ENCODE results near the gene DYNC2I2.
"Not testable (repeated sequence)": the region's sequence is repeated elsewhere in the genome, so short reads cannot be mapped to it uniquely, and the experiment has no call there.

DYNC2I2 gene

DNA sequence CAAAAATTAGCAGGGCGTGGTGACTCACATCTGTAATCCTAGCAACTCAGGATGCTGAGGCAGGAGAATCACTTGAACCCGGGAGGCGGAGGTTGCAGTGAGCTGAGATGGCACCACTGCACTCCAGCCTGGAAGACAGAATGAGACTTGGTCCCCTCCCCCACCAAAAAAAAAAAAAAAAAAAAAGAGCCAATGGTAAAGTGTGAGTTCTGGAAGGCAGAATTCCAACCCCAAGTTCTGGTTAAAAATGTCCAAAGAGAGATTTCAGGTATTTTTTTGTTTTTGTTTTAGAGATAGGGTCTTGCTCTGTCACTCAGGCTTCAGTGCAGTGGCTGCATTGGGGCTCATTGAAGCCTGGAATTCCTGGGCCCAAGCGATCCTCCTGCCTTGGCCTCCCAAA is 30.8 kb upstream of the DYNC2I2 start:
- in situ Hi-C loops (cut with HindIII; ENCODE audit: low sequenced_read_pairs): no loop called here

DNA sequence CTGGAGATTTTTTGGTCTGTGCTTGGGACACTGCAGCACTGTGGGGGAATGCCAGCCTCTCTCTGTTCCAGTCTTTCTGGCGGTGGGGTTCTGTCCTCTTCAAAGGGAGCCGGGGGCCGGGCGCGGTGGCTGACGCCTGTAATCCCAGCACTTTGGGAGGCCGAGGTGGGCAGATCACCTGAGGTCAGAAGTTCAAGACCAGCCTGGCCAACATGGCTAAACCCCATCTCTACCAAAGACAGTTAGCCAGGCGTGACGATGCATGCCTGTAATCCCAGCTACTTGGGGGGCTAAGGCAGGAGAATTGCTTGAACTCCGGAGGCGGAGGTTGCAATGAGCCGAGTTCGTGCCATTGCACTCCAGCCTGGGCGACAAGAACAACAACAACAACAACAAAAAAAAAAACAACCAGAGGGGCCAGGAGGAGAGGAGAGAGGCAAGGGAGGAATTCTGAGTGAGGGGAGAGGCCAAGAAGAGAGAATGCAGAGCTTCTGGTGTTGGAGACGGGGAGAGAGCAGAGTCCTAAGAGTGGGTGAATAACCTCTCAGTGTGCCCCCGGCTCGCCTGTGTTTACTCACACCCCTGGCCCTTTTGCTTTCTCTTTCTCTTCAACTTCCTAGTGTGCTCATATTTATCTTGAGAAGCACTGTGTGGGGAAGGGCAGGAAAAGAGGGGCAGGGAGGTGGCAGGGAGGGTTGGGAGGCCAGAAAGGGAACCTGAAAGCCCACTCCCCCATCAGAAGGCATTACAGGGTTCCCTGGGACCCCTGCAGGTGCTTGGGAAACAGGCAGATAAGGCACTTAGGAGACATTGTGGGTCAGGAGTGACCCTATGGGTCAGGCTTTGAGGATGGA is 29.2 kb upstream of the DYNC2I2 start:
- in situ Hi-C loops (cut with HindIII; ENCODE audit: low sequenced_read_pairs): no loop called here

DNA sequence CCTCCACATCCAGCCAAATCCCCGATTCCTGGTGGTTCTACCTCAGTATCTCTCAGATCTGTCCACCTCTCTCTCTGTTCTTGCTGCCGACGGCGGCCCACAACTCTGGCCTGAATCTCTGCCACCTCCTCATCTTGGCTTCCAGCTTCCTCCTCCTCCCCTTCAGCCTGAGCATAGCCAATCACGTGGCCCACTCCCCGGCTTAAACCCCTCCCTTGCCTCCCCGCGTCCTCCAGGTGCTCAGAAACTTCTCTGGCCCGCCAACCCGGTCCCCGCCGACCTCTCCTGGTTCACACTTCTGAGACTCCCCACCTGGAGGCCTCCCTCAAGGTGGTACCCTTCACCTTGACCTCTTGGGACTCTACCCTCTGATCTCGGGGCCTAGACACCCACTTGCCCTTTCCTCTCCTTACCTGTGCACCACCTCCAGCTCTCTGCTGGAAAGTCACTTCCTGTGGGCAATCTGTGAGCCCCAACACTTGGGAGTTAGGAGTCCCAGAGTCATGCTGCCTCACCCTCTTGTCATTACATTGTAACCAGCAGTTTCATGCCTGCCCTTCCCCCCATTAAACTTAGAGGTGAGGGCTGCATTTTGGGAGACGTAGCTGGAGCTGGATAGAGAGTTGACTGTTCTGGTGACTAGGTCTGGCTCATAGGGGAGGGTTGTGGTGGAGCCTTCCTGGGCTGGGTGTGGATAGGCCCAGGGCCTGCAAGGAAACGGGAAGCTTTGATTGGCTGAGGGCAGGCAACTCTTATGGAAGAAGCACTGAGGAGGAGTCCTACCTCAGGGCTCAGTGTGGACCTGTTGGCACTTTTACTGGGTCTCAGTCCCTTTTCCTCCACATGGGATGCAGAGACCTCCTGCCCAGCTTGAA is 27.9 kb upstream of the DYNC2I2 start:
- in situ Hi-C loops (cut with HindIII; ENCODE audit: low sequenced_read_pairs): no loop called here

DNA sequence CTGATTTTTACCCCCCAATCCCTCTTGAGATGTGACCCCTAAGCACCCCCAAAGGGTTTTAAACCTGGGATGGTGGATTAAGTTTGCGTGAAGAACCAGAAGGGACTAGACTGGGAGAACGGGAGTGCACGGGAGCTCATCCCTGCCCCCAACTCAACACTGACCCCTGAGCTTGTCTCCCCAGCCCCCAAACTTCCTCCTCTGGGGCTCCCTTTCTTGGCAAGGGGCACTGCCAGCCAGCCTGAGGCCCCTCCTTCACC is 27.3 kb upstream of the DYNC2I2 start:
- in situ Hi-C loops (cut with HindIII; ENCODE audit: low sequenced_read_pairs): no loop called here

DNA sequence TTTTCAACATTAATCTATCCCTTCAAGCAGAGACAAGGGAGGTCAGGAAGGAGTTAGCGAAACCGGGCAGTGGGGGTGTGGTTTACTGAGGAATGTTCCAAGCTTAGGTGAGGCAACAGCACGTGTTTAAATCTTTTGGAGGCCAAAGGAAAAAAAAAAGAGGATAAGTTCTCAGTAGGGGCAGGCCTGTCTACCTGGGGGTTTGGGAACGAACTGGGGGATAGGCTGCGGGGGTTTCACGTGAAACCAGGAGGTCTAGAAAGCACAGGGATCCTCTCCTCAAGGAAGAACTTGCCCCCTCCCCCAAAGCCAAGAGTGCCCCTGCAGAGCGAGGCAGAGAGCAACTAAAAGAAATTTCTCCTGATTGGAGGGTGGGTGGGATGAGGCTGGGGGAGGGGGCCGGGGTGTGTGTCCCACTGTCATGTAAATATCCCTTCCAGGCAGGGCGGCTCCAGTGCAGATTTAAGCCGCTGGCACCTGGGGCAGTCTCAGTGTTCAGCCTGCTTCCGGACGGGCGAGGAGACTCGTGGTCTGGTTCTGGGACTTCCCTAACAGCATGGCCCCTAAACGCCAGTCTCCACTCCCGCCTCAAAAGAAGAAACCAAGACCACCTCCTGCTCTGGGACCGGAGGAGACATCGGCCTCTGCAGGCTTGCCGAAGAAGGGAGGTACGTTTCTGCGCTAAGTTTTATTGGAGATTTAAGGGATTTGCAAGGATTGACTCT is 26.9 kb upstream of the DYNC2I2 start:
- in situ Hi-C loops (cut with HindIII; ENCODE audit: low sequenced_read_pairs): no loop called here

DNA sequence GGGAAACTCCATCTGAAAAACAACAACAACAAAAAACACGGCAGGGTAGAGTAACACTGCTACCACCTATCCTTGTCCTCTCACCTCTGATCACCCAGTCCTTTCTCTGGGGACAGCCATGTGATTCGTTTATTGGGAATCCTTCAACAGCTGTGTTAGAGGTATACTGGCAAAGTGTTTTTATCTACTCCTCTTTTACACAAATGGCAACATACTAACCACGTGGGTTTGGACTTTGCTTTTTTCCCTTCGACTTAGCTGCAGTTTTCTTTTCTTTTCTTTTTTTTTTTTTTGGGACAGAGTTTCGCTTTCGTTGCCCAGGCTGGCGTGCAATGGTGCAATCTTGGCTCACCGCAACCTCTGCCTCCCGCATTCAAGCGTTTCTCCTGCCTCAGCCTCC is 21.1 kb upstream of the DYNC2I2 start:
- in situ Hi-C loops (cut with HindIII; ENCODE audit: low sequenced_read_pairs): no loop called here

DNA sequence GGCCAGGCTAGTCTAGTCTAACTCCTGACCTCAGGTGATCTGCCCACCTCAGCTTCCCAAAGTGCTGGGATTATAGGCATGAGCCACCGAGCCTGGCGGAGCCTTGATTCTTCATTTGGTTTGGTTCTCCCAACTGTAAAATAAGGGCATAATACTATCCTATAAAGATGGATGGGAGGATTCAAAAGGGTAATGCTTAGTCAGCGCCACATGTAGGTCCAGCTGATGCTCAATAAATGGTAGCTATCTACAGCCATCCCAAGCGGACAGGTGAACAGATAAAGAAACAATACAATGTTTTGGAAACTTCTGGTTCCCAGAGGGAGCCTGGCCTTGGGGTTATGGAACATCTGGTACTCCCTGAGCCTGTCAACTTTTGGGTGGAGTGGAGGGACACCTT is 18.7 kb upstream of the DYNC2I2 start:
- in situ Hi-C loops (cut with HindIII; ENCODE audit: low sequenced_read_pairs): no loop called here

DNA sequence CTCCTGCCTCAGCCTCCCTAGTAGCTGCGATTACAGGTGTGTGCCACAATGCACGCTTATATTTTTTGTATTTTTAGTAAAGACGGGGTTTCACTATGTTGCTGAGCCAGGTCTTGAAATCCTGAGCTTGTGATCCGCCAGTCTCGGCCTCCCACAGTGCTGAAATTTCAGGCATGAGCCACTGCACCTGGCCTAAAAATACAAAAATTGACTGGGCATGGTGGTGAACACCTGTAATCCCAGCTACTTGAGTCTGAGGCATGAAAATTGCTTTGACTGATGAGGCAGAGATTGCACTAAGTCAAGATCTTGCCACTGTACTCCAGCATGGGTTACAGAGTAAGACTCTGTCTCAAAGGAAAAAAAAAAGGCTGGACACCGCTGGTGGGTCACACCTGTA is 13.1 kb upstream of the DYNC2I2 start:
- in situ Hi-C loops (cut with HindIII; ENCODE audit: low sequenced_read_pairs): no loop called here

DNA sequence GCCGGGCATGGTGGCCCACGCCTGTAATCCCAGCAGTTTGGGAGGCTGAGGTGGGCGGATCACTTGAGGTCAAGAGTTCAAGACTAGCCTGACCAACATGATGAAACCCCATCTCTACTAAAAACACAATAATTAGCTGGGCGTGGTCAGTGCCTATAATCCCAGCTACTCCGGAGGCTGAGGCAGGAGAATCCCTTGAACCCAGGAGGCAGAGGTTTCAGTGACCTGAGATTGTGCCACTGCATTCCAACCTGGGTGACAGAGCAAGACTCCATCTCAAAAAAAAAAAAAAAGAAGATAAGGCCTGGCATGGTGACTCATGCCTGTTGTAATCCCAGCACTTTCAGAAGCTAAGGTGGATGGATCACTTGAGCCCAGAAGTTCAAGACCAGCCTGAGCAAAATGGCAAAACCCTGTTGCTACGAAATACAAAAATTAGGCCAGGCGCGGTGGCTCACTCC is 9.9 kb upstream of the DYNC2I2 start:
- in situ Hi-C loops (cut with HindIII; ENCODE audit: low sequenced_read_pairs): not testable (repeated sequence)

DNA sequence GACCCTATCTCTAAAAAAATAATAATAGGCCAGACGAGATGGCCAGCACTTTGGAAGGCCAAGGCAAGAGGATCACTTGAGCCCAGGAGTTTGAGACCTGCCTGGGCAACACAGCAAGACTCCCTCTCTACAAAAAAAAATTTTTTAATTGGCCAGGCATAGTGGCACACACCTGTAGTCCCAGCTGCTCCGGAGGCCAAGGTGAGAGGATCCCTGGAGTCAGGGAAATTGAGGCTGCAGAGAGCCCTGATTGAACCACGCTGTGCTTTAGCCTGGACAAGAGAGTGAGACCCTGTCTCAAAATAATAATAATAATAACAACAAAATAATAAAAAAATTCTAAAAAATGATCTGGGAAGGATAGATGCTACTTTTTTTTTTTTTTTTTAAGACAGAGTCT is 1.1 kb upstream of the DYNC2I2 start:
- in situ Hi-C loops (cut with HindIII; ENCODE audit: low sequenced_read_pairs): no loop called here

DNA sequence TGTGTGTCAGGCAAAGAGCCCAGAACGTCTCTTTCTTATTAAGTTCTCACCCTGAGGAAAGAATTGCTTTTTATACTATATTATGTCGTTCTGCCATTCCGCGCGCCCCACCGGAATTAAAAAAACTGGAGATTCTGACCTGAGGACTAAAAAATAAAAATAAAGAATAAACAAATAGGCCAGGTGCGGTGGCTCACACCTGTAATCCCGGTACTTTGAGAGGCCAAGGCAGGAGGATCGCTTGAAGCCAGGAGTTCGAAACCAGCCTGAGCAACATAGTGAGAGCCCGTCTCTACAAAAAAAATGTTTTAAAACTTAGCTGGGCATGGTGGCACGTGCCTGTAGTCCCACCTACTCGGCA is 677 bp upstream of the DYNC2I2 start:
- in situ Hi-C loops (cut with HindIII; ENCODE audit: low sequenced_read_pairs): no loop called here

DNA sequence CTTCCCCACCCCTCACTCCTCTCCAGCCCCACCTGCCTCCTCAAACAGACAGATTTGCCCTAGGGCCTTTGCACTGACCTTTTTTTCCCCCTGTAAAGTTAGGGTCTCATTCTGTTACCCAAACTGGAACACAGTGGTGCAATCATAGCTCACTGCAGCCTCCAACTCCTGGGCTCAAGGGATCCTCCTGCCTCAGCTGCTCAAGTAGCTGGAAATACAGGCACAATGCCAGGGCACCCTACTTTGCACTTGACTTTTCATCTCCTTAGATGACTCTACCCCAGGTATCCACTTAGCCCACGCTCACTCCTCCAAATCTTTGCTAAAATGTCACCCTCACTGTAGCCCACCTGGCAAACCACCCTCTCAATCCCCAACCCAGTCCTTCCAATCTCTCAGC is 2.2 kb downstream of the DYNC2I2 start:
- in situ Hi-C loops (cut with HindIII; ENCODE audit: low sequenced_read_pairs): no loop called here

DNA sequence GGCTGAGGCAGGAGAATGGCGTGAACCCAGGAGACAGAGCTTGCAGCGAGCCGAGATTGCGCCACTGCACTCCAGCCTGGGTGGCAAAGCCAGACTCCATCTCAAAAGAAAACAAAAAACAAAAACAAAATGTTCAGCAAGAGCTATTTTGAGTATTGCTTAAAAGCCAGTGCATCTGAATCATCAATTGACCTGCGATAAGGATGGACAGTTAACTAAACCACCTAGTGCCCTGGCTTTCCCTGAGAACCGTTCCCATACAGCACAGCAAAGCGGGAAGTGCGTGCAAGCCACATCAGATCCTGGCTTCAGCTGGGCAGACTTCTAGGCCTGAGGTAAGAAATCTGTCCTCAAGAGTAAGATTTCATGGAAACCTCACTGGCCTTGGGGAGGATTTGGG is 2.7 kb downstream of the DYNC2I2 start:
- in situ Hi-C loops (cut with HindIII; ENCODE audit: low sequenced_read_pairs): no loop called here

DNA sequence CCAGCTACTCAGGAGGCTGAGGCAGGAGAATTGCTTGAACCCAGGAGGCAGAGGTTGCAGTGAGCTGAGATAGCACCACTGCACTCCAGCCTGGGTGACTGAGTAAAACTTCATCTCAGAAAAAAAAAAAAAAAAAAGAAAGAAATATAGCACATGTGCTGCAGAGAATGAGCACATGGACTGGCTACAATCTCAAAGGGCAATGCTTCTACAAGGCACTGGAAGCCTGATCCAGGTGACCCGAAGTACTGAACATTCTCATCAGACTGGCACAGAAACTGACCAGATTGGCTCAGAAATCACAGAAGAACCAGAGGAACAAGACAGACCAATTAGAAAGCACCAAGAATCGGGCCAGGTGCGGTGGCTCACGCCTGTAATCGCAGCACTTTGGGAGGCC is 4.8 kb downstream of the DYNC2I2 start:
- in situ Hi-C loops (cut with HindIII; ENCODE audit: low sequenced_read_pairs): no loop called here

DNA sequence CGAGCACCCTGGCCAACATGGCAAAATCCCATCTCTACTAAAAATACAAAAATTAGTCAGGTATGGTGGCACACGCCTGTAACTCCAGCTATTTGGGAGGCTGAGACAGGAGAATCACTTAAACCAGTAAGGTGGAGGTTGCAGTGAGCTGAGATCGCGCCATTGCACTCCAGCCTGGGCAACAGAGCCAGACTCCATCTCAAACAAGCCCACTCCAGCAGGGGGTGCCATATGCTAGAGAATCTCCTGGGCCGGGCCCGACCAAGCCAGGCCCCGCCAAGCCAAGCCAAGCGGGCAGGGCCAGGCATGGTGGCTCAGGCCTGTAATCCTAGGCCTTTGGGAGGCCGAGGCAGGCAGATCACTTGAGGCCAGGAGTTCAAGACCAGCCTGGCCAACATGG is 8.4 kb downstream of the DYNC2I2 start:
- in situ Hi-C loops (cut with HindIII; ENCODE audit: low sequenced_read_pairs): loop anchor here (10.0 kb wide), 1 partner anchor 63 kb away; no protein-coding TSS in a partner anchor

DNA sequence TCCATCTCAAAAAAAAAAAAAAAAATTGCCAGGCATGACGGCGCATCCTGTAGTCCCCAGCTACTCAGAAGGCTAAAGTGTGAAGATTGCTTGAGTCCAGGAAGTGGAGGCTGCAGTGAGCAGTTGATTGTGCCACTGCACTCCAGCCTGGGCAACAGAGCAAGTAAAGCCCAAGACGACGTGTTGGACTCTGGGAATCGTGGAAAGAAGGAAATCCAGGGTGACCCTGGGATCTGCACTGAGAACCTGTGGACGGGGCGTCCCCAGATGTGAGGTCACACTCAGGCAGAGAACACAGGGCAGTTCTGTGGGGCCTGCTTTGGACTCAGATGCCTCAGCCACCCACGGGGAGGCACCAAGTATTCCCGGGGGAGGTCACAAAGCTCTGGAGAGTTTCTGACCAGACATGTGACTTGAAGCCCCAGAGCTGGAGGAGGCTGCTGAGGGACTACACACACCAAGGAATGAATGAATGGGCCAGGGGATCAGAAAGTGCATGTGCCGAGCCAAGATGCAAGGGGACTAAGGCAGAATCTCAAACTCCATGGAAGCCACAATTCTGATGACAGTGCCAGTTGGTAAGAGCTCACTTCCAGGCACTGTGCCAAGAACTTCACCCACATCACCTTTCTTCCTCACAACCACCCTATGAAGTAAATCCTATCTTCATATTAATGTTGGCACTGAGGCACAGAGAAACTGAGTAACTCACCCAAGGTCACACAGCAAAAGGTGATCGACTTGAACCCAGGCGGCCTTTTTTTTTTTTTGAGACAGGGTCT is 12.9 kb downstream of the DYNC2I2 start:
- in situ Hi-C loops (cut with HindIII; ENCODE audit: low sequenced_read_pairs): loop anchor here (10.0 kb wide), 1 partner anchor 59 kb away; no protein-coding TSS in a partner anchor

DNA sequence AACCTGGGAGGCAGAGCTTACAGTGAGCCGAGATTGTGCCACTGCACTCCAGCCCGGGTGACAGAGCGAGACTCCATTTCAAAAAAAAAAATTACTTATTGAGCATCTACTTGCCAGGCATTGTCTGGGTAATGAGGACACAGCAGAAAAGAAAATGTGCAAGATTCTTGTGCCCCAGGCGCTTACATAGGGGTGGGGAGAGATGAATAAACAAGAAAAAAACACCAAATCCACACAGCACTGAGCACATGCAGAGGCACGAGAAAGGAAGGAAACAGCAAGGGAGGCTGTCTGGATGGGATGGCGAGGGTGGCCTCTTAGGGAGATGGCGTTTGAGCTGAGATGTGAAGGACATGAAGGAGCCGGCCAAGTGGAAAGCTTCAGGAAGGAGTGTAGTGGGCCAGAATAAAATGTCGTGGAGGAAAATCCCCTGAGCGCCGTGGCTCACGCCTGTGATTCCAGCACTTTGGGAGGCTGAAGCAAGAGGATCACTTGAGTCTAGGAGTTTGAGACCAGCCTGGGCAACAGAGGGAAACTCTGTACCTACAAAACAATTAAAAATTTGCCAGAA is 13.9 kb downstream of the DYNC2I2 start:
- in situ Hi-C loops (cut with HindIII; ENCODE audit: low sequenced_read_pairs): loop anchor here (10.0 kb wide), 1 partner anchor 58 kb away; no protein-coding TSS in a partner anchor

DNA sequence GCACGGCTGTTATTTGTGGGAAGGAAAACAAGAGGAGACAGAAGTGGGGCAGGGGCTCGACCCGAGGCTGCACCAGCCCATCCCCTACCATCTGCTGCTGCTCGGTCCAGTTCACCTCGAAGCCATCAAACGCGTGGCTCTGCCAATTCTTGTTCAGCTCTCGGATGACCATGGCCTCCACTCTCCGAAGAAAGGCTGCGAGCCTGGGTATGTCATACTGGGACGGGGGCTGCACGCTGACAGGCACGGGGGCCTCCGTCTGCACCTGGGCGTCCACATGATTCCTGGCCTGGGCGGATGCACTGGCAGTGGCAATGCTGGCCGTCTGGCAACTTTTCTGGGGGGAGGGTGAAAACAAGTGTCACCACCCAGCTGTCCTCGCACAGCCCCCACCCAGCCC is 16.0 kb downstream of the DYNC2I2 start:
- in situ Hi-C loops (cut with HindIII; ENCODE audit: low sequenced_read_pairs): loop anchor here (10.0 kb wide), 1 partner anchor 56 kb away; no protein-coding TSS in a partner anchor

DNA sequence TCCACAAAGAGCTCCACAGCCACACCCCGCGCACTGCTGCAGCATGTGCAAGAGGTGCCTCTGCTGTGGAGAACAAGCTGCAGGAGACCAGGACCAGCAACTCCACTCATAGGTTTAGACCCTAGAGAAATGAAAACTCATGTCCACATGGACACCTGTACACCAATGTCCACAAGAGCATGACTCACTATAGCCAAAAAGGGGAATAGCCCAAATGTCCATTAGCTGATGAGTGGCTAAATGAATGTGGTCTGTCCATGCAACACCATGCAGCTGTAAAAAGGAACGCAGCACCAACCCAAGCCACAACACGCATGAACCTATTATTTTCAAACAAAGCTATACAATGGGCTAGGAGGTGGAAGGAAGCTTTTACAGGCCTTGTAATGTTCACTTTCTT is 18.1 kb downstream of the DYNC2I2 start:
- in situ Hi-C loops (cut with HindIII; ENCODE audit: low sequenced_read_pairs): no loop called here

DNA sequence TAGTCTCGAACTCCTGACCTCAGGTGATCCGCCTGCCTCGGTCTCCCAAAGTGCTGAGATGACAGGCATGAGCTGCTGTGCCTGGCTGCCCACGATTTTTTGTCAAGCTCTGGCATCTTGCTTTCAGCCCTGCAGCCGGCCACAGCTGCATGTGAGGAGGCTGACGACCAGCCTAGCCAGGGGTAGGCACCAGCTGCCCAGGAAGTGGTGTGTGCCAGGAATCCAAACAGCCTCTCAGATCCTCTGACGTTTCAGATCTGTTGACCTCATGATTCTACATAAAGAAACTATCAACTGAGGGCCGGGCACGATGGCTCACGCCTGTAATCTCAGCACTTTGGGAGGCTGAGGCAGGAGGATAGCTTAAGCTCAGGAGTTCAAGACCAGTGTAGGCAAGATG is 19.0 kb downstream of the DYNC2I2 start:
- in situ Hi-C loops (cut with HindIII; ENCODE audit: low sequenced_read_pairs): no loop called here
